Cerebellar nuclear complex (tissue), 1 donor: ENCODE data around the gene CYB5A.
A peak's percentile ranks its signal among the peaks of the same experiment; 100 is the strongest.
"Not testable (repeated sequence)": the region's sequence is repeated elsewhere in the genome, so short reads cannot be mapped to it uniquely, and the experiment has no call there.

Experiments used
- DNase-seq, 2 experiments: peaks; one replicate each; lab custom pipeline; 2025; lab: John Stamatoyannopoulos, UW

CYB5A gene

DNA sequence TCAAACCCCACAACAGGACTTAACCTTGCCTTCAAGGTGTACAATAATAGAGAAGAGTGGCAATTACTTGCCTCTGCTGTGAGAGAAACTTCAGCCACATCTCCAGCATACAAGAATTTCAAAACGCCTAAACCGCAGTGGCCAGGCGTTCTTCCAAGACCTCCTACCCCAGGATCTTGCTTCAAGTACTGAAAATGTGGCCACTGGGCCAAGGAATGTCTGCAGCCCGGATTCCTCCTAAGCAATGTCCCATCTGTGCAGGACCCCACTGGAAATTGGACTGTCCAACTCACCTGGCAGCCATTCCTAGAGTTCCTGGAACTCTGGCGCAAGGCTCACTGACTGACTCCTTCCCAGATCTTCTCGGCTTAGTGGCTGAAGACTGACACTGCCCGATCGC, 2.8 kb upstream of the CYB5A start:
- DNase-seq: no peak

DNA sequence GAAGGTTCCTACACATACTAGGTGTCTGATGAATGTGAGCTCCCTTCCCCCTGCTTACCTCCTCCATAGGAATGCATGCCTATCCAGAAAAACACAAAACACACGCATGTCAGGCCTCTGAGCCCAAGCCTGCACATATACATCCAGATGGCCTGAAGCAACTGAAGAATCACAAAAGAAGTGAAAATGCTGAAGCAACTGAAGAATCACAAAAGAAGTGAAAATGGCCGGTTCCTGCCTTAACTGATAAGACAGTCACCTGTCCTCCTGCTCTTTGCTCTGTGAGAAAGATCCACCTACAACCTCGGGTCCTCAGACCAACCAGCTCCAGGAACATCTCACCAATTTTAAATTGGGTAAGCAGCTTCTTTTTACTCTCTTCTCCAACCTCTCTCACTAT, 1.2 kb upstream of the CYB5A start:
- DNase-seq: not testable (repeated sequence)

DNA sequence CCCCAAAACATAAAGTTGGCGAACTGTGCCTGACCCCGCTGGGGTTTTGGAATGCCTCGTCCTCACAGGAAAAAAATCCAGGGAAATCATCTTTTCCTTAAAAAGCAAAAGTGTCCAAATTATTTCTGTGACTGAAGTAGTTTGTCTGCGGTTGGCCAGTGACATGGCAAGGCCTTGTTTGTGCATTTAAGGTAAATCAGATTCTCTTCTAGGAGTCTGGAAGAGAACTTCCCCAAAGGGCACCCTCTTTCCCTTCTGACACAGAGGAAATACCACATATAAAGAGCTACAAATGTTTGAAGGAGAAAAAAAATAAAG, 737 bp upstream of the CYB5A start:
- DNase-seq: no peak

GRCh38 chr18:74291472-74291770, 342 bp downstream of the CYB5A start:
- no peak for DNase-seq

- no peak for DNase-seq
Observed at GRCh38 chr18:74290794-74291471, 830 bp downstream of the CYB5A start.

GRCh38 chr18:74290021-74290420, 1.7 kb downstream of the CYB5A start:
- no peak for DNase-seq

DNA sequence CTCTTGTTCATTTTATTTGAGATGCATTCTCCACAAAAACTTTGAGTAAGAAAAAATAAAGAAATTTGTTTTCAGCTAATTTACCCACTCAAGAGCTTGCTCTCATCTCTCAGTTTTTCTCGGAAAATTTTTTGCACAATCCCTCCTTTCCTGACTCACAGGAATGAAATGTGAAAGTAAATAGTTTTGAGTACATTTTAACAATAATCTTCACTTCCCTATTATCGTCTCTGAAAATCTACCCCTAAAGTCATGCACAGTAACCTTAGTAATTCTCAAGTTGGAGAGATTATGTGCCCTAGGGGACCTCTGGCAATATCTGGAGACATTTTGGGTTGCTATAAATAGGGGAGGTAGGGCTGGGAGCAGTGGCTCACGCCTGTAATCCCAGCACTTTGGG, 2.6 kb downstream of the CYB5A start:
- no peak for DNase-seq

- no peak for DNase-seq
Observed at GRCh38 chr18:74288730-74289129, 3.0 kb downstream of the CYB5A start.

- no peak for DNase-seq
Observed at GRCh38 chr18:74288041-74288440, 3.7 kb downstream of the CYB5A start.

- no peak for DNase-seq
Observed at GRCh38 chr18:74286856-74287255, 4.9 kb downstream of the CYB5A start.

DNA sequence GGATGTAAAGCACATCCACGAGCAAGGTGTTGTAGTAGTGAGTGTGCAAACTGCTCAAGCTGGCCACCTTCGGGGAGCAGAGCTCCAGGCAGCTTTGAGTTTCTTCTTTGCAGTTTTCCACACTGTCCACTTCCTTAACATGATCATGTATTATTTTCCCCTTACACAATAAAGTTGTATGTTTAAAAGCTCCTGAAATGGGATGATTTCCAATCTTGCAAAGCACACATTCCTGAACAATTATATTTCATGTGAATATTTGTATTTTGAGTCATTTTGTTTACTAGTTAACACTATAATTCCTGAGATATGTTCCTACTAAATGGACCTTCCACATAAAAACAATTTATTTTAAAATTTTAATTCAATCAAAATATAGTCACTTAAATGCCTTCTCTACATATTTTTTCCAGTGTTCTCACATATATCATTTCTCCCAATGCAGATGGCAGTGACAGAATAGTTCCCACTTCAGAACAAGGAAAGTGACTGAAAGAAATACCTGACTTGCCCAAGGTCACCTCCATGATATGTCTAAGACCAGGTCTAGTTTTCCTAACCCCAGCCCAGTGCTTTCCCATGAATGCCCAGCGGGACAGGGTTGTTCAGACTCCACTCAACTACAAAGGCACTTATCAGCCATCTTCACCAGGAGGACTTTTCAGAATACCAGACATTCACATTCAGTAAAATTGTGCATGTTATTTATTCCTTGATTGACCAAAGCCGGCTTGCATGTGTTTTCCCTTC, 5.5 kb downstream of the CYB5A start:
- DNase-seq: no peak

- not testable (repeated sequence) for DNase-seq
Observed at GRCh38 chr18:74285583-74285982, 6.2 kb downstream of the CYB5A start.

GRCh38 chr18:74284980-74285355, 6.8 kb downstream of the CYB5A start:
- DNase-seq: no peak

DNA sequence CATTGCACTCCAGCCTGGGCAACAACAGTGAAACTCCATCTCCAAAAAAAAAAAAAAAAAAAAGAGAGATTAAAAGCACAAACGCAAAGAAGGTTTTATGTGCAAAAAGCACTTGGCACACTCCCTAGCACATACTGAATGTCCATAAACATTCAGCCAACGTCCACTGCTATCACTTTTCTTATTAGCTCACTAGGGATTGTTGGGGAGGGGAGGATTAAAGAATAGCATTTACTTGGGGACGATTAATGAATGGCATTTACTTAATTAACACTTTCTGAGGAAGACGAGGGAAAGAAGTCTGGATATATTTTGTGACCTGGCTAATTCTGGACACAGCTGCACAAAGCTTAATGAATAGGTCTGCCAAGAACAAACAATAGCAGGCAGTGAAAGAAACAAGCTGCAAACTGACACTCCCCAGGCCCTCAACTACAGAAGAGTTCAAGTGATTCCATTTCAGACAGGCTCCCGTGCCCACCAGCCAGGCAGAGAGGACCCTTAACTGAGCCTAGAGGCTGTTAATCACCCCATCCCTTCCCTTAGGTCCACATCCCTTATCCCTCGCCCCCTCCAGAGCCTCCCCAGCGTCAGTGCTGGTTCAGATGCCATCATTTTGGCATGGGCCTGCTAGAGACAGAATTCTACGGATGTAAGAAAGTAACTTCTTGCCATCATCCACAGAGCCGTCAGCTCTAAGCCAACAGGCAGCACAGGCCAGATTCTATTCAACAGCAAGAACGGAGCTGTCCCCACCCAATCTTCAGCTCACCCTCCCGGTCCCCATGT, 7.4 kb downstream of the CYB5A start:
- DNase-seq: no peak

GRCh38 chr18:74283646-74284045, 8.1 kb downstream of the CYB5A start:
- DNase-seq: no peak

- no peak for DNase-seq
Observed at GRCh38 chr18:74282755-74283554, 8.8 kb downstream of the CYB5A start.

GRCh38 chr18:74281980-74282754, 9.6 kb downstream of the CYB5A start:
- DNase-seq: no peak

DNA sequence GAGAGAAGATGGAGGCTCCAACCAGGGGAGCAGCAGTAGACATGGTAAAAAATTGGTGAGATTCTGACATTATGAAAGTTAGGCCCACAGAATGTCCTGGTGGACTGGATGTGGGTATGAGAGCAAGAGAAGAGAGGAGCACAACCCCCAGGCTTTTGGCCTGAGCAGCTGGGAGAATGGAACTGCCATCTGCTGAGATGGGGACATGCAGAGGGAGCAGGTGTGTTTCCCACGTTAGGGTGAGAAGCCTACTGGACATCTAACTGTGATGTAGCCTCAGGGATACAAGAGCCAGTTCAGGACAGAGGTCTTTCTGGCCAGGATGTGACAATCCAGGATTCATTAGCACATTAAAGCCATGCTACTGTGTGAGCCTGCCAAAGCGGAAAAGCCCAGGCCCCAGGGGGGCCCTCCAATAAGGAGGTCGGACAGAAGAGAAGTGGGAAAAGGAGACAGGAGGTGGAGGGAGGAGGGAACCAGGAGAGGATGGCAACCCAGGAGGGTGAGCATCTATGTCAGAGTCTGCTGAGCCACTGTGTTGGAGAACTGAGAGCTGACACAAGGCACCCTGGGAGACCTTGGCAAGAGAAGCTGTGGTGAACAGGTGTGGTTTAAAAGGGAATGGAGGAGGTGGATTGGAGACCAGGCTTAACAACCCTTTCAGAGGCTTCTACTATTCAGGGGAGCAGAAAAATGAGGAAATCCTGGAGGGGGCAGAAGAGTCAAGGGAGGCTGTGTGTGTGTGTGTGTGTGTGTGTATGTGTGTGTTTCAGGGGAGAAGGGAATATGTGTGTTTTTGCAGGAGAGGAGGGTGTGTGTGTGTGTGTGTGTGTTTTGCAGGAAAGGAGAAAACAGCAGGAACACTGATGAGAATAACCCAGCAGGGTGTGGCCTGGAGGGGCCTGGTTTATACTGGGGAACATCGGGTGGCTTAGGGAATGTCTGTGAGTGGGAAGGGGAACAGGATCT, 10.5 kb downstream of the CYB5A start:
- DNase-seq: peak; percentile 86 to 97

DNA sequence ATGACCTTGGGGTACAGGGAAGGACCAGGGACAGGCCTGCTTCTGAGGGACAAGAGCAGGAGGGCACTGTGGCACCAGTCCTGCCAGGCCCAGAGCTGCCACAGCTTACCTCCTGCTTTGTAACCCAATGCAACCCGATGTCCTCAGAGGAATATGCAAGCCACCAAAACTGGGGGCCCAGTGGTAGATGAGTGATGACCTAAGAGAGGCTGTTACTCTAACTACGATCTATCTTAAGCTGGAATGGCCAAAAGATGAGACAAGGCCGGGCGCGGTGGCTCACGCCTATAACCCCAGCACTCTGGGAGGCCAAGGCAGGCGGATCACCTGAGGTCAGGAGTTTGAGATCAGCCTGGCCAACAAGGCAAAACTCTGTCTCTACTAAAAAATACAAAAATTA, 12.8 kb downstream of the CYB5A start:
- no peak for DNase-seq

DNA sequence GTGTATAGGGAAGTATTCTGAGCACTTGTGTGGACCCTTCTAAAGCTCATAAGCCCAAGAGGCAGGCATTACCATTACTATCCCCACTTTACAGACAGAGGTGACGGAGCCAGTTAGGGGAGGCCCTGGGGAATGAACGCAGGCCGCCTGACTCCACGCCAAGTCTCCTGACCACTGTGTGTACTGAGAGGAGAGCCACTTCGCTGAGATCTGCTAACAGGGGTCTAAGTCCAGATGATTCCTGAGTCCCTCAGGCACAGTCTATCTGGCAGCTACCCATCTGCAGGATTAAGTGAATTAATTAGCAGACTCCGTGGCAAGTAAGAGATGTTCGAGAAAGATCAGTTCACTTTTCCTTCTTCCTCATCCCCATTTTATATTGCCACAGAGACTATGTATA, 13.7 kb downstream of the CYB5A start:
- no peak for DNase-seq

DNA sequence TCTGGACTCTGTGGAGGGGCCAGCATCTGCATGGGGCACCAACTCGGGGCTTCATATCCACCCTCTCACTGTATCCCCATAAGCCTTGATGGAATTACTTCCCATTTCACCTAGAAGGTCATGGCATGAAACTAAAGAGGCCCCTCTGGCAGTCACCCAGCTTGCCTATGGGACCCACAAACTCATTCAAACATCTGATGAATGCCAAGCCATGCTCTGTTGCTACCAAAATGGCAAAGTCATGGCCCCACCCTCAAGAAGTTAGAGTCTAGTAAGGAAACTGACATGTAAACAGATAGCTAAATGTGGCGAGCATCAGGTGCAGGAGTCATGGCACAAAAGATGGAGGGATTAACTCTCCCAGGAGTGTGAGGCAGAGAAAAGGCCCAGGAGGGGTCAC, 14.5 kb downstream of the CYB5A start:
- DNase-seq: no peak
